Calu3 (cell line): ENCODE results near the gene TSGA10. TPM values are rescaled to one million over a fixed set of nuclear protein-coding genes. Genes with fewer than 3 reads are reported as not detected.

Experiments used
- BruUV-seq: library from RNA; stranded (reverse); fragments of 400-500 nt; replicated peaks from 2 replicates; lab custom pipeline; 2021; lab: Mats Ljungman, UMichigan
- CTCF ChIA-PET: fragments of 300-600 bp; sonication (Branson Sonifier 250); formaldehyde crosslinking; loops from one replicate; lab custom pipeline; 2022; ENCODE audit warnings: antibody characterized with exemption; lab: Charles Lee
- DNase-seq: peaks from one replicate; pipeline ENCODE4 v3.0.0; 2022
- H3K27ac Mint-ChIP-seq: one replicate; pipeline ENCODE4 v1.8.0; 2022; ENCODE audit warnings: mixed read lengths; ENCODE audit not compliant: unreplicated experiment
- H3K27me3 Mint-ChIP-seq: one replicate; pipeline ENCODE4 v1.8.0; 2022; ENCODE audit warnings: mixed read lengths; ENCODE audit not compliant: unreplicated experiment
- H3K36me3 Mint-ChIP-seq: one replicate; pipeline ENCODE4 v1.8.0; 2022; ENCODE audit warnings: mild to moderate bottlenecking, moderate library complexity, mixed read lengths; ENCODE audit not compliant: insufficient read depth, unreplicated experiment
- H3K4me1 Mint-ChIP-seq: one replicate; pipeline ENCODE4 v1.8.0; 2022; ENCODE audit warnings: mild to moderate bottlenecking, low read depth, mixed read lengths; ENCODE audit not compliant: unreplicated experiment
- H3K4me3 Mint-ChIP-seq: one replicate; pipeline ENCODE4 v1.8.0; 2022; ENCODE audit warnings: mild to moderate bottlenecking, low read depth, moderate library complexity, mixed read lengths; ENCODE audit not compliant: unreplicated experiment
- H3K9me3 Mint-ChIP-seq: one replicate; pipeline ENCODE4 v1.8.0; 2022; ENCODE audit warnings: low read depth, mixed read lengths; ENCODE audit not compliant: unreplicated experiment
- intact Hi-C: fragments of 100-400 bp; cut with micrococcal nuclease; formaldehyde crosslinking; loops from one replicate; pipeline ENCODE4 v1.10.0; 2022; ENCODE audit not compliant: unreplicated experiment
- total RNA-seq: library from RNA; stranded (reverse); gene quantifications from 2 replicates; pipeline ENCODE4 v1.2.3, GENCODE V29; 2022
- TF ChIP-seq, protein P1 (sequence below): fragments of 200-600 bp; IDR thresholded peaks from one replicate; pipeline ENCODE4 v1.8.0; 2022; ENCODE audit warnings: antibody characterized with exemption; ENCODE audit not compliant: unreplicated experiment

Gene TSGA10
- total RNA-seq, 1 experiment from 2014 or later: 14.2 TPM

- no peaks in the 10 kb centered on the region for H3K9me3 Mint-ChIP-seq
- DNase-seq: no peak
- no peak overlapping the region for H3K4me3 Mint-ChIP-seq
- H3K36me3 Mint-ChIP-seq: no peaks in the 10 kb centered on the region
- H3K27ac Mint-ChIP-seq: no peak overlapping the region
- no peaks in the 10 kb centered on the region for H3K27me3 Mint-ChIP-seq
- CTCF ChIA-PET: interaction anchor here (0.5 kb wide), 1 partner anchor 1981 kb away, joined by 3 read pairs; no protein-coding TSS in a partner anchor
- TF ChIP-seq, protein P1, sequence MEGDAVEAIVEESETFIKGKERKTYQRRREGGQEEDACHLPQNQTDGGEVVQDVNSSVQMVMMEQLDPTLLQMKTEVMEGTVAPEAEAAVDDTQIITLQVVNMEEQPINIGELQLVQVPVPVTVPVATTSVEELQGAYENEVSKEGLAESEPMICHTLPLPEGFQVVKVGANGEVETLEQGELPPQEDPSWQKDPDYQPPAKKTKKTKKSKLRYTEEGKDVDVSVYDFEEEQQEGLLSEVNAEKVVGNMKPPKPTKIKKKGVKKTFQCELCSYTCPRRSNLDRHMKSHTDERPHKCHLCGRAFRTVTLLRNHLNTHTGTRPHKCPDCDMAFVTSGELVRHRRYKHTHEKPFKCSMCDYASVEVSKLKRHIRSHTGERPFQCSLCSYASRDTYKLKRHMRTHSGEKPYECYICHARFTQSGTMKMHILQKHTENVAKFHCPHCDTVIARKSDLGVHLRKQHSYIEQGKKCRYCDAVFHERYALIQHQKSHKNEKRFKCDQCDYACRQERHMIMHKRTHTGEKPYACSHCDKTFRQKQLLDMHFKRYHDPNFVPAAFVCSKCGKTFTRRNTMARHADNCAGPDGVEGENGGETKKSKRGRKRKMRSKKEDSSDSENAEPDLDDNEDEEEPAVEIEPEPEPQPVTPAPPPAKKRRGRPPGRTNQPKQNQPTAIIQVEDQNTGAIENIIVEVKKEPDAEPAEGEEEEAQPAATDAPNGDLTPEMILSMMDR: no peak
- intact Hi-C loops: no loop called here
- no TSS peak for BruUV-seq
- no peaks in the 10 kb centered on the region for H3K4me1 Mint-ChIP-seq
These were observed 122.0 kb downstream of the TSGA10 start for GRCh38 chr2:99032786-99033185.

DNA sequence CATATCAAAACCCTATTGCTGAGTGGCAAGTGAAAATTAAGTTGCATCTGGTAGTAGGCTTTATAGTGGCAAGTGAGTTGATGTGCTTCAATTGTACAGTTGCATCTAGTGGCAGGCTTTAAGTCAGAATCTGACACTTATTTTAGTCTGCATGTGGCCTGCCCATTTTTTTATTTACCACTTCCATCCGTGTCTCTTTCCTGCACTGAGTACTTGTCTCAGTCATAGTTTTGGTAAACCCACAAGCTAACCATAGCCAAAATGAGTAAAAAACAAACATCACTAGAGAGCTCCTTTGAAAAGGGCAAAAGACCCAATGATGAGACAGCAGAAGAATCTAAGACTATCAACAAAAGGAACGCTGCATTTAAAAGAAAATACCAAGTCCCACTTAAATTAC, 122.7 kb downstream of the TSGA10 start:
- intact Hi-C loops: no loop called here
- TF ChIP-seq, protein P1: no peak
- H3K4me3 Mint-ChIP-seq: no peak overlapping the region
- CTCF ChIA-PET: no interaction called here
- H3K36me3 Mint-ChIP-seq: no peaks in the 10 kb centered on the region
- no TSS peak for BruUV-seq
- DNase-seq: no peak
- no peak overlapping the region for H3K27ac Mint-ChIP-seq
- no peaks in the 10 kb centered on the region for H3K4me1 Mint-ChIP-seq
- no peaks in the 10 kb centered on the region for H3K27me3 Mint-ChIP-seq
- no peaks in the 10 kb centered on the region for H3K9me3 Mint-ChIP-seq

- Mint-ChIP-seq H3K27ac (no peak overlapping the region), H3K4me1 (no peaks in the 10 kb centered on the region), H3K4me3 (no peak overlapping the region), H3K27me3 (no peaks in the 10 kb centered on the region), H3K9me3 (no peaks in the 10 kb centered on the region), H3K36me3 (no peaks in the 10 kb centered on the region)
- DNase-seq: no peak
- no TSS peak for BruUV-seq
- CTCF ChIA-PET: no interaction called here
- intact Hi-C loops: no loop called here
- TF ChIP-seq, protein P1: no peak
These were observed 123.3 kb downstream of the TSGA10 start for GRCh38 chr2:99031481-99031880.

DNA sequence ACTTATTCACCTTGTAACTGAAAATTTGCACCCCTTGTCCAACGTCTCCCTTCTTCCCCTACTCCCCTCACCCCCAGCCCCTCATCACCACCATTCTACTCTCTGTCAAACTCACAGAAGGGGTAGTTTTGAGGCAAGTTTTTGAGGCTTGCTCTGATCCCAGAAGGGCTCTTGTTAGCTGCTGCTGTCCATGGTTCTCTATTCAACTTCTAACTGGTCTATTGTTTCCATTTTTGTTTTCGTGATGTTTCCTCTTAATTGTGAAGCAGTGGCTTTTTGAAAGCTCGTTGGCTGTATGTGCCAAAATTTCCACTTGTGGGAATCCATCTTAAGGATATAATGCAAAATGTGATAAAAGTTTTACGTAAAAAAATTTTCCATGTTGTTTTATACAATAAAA, 126.2 kb downstream of the TSGA10 start:
- CTCF ChIA-PET: interaction anchor here (0.7 kb wide), 1 partner anchor 789 kb away, joined by 5 read pairs; no protein-coding TSS in a partner anchor
- no TSS peak for BruUV-seq
- no peaks in the 10 kb centered on the region for H3K27me3 Mint-ChIP-seq

More for the DNA sequence above, 126.2 kb downstream of the TSGA10 start:
- DNase-seq: no peak
- Mint-ChIP-seq H3K9me3 (no peaks in the 10 kb centered on the region), H3K4me1 (no peaks in the 10 kb centered on the region), H3K36me3 (no peaks in the 10 kb centered on the region), H3K4me3 (no peak overlapping the region), H3K27ac (no peak overlapping the region)
- intact Hi-C loops: no loop called here
- TF ChIP-seq, protein P1: no peak
